Motor neuron (in vitro differentiated cells): ENCODE data around the gene HSPBP1. TPM values are rescaled to one million over a fixed set of nuclear protein-coding genes. Genes with fewer than 3 reads are reported as not detected.
A peak's percentile ranks its signal among the peaks of the same experiment; 100 is the strongest.

Source experiments
- ATAC-seq, 8 experiments: fragments of 200-7000 bp; cut with Tn5 transposase; replicated peaks in 6 of 8; 2 replicates each; pipeline ENCODE4 v1.8.0; 2021; ENCODE audit warnings: mild to moderate bottlenecking in 8 of 8, moderate library complexity in 8 of 8
- H3K27ac ChIP-seq, 2 donors: fragments of 250-450 bp; sonication (Bioruptor Pico); 2 replicates each; pipeline ENCODE4 v1.9.0; 2021; ENCODE audit warnings: antibody characterized with exemption in 2 of 2, mild to moderate bottlenecking in 2 of 2, moderate library complexity in 1 of 2
- H3K4me1 ChIP-seq, 2 donors: fragments of 250-450 bp; sonication (Bioruptor Pico); replicated peaks in 1 of 2; 2 replicates each; pipeline ENCODE4 v1.6.1; 2021; ENCODE audit warnings: antibody characterized with exemption in 2 of 2, mild to moderate bottlenecking in 2 of 2, moderate library complexity in 1 of 2
- H3K4me3 ChIP-seq, 5 donors: fragments of 250-450 bp; sonication (Bioruptor Pico); 2 replicates each; pipeline ENCODE4 v1.9.0; 2021; ENCODE audit warnings: antibody characterized with exemption in 5 of 5, mild to moderate bottlenecking in 5 of 5, moderate library complexity in 4 of 5
- WGBS, 10 experiments: fragments of 450-650 bp; shearing (Covaris generic); methylation state at CpG; one replicate each; pipeline ENCODE4 v1.0.0; 2022; 5-methylcytosine and 5-hydroxymethylcytosine counted together
- in situ Hi-C, 9 experiments: fragments of 400-800 bp; cut with MboI; loops; one replicate each; pipeline ENCODE4 v1.15.0; 2021; ENCODE audit warnings: low sequenced_read_pairs in 9 of 9, low pct_unique_long_range_greater_than_20kb in 2 of 9; ENCODE audit not compliant: unreplicated experiment in 9 of 9
- total RNA-seq, 8 experiments: library from RNA; unstranded; fragments of 300-600 nt; gene quantifications; 2 replicates each; pipeline versions ENCODE4 v1.2.3 to v1.2.4, GENCODE V29; 2022

HSPBP1 gene
- total RNA-seq, 8 experiments from 2014 or later = 20.6 to 37.3 (median 24.5) TPM

DNA sequence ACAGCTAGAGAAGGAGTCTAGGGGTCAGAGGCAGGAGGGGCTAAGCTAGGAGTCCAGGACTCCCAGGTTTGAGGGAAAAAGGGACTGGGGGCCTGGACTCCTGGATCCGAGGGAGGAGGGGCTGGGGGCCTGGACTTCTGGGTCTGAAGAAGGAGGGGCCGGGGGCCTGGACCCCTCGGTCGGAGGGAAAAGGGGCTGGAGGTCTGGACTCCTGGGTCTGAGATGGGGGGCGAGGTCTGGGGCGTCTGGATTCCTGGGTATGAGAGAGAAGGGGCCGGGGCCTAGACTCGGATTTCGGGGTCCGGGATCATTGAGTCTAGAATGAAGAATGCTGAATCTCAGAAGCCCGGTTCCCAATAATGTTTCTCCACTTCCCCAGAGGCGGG is 22.4 kb upstream of the HSPBP1 start:
- Histone ChIP-seq H3K4me3 (no peak overlapping the region), H3K27ac (peak overlapping the region in 1 of 2 donors; percentile 71), H3K4me1 (peaks cover 18% of the 10 kb centered on the region in 2 donors)
- in situ Hi-C loops = no loop called here
- no peak for ATAC-seq
- 100% methylated on average over 2 of the region's 12 CpGs; no CpG with 5 or more reads in 9 of the 10 experiments for whole genome bisulfite sequencing, 10 experiments

DNA sequence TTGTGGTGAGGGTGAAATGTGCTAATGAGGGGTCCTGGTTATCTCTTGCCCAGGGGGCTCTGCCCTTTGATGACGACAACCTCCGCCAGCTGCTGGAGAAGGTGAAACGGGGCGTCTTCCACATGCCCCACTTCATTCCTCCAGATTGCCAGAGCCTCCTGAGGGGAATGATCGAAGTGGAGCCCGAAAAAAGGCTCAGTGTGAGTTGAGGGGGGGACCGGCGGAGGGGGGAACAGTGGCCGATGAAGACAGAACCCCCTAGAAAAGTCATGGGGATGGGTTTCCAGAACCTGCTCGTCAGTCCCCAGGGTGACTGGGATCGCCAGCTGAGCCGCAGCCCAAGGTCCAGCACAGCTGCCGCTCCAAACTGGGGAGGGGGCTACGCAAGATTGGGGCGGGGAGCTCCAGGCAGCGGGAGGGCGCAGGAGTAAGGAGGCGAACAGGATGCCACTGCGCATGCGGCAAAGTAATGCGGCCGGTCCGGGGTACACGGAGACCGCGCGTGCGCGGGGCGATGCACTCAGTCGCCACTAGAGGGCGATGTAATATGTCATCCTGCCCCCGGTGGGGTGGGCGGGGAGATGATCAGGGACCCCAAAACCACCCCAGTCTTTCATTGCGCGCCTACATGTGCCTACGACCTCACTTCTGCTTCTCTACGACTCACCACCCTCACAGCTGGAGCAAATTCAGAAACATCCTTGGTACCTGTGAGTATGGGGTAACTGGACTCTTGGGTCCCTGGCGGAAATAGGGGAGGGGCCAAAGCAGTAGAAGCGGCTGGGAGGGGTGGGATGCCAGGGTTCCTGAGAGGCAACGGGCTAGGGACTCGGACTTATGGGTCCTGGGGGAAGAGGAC is 21.8 kb upstream of the HSPBP1 start:
- 26 to 62% methylated on average over 7 to 10 of the region's 42 CpGs; no CpG with 5 or more reads in 8 of the 10 experiments for WGBS, 10 experiments
- ATAC-seq = peak; percentile 83 to 95 (median 86)
- H3K4me3 ChIP-seq = no peak overlapping the region
- H3K4me1 ChIP-seq = peaks cover 18% of the 10 kb centered on the region in 2 donors
- in situ Hi-C loops = no loop called here
- H3K27ac ChIP-seq = peak overlapping the region; percentile 71 to 77

DNA sequence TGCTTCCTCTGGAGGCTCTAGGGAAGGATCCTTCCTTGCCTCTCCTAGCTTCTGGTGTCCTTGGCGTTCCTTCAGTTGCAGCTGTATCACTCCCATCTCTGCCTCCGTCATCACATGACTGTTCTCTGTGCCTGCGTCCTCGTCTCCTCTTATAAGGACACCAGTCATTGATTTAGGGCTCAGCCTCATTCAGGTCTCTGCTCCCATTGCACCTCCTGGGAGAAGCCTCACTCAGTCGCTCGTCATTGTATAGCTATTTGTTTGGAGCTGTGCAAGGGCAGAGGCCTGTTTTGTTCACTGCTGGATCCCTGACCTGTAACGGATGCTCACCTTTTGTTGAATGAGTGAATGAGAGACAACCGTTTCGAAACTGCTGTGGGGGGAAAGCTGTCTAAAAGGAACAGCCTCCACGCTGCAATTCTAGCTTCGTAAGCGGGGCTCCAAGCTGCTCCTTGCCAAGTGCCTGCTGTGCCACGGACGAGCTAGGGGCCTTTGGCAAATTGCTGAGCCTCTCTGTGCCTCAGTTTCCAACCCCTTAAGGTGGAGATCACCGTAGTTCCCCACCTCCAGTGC is 21.1 kb upstream of the HSPBP1 start:
- peaks cover 18% of the 10 kb centered on the region in 2 donors for H3K4me1 ChIP-seq
- in situ Hi-C loops = no loop called here
- WGBS, 10 experiments = 8 to 83% (median 32%) methylated on average over 1 to 9 of the region's 15 CpGs; no CpG with 5 or more reads in 2 of the 10 experiments
- H3K4me3 ChIP-seq = no peak overlapping the region
- H3K27ac ChIP-seq = peak overlapping the region; percentile 71 to 77
- ATAC-seq = peak in 5 of 8 experiments; percentile 52 to 82 (median 73)

DNA sequence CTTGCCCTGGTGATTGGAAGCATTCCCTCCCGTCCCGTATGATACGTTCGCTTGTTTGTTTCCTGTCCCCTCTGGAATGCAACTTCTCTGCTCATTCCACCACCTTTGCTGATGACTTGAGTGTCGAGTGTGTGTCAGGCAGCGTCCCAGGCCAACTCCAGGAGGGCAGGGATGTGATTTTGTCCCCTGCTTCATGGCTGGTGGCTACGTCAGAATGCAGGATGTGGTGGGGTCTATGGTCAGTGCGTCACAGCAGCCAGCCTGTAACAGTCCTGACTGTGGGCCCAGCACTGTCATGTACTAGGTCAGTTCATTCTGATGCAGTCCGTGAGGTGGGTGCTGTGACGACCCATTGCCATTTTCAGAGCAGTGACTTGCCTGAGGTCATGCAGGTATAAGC is 20.1 kb upstream of the HSPBP1 start:
- H3K27ac ChIP-seq = peak overlapping the region in 1 of 2 donors; percentile 71
- ATAC-seq = no peak
- 20 to 100% (median 98%) methylated on average over 1 to 8 of the region's 10 CpGs; no CpG with 5 or more reads in 6 of the 10 experiments for WGBS, 10 experiments
- peaks cover 18% of the 10 kb centered on the region in 2 donors for H3K4me1 ChIP-seq
- H3K4me3 ChIP-seq = no peak overlapping the region
- in situ Hi-C loops = no loop called here

DNA sequence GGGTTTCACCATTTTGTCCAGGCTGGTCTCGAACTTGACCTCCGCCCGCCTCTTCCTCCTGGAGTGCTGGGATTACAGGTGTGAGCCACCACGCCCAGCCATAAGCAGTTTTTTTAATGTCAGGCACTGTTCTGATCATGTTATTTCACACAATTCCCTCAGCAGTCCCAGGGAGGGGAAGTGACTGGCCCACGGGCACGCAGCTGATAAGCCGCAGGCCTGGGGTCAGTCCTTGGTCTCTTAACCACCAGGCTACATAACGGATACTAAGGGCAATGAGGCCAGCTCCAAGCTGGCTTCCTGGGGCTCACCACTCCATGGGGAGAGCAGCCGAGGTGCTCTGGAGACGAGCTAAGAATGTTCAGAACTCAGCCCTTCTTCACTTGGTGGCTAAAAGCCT is 17.4 kb upstream of the HSPBP1 start:
- Histone ChIP-seq H3K4me1 (peaks cover 18% of the 10 kb centered on the region in 2 donors), H3K4me3 (no peak overlapping the region), H3K27ac (no peak overlapping the region)
- ATAC-seq = no peak
- WGBS, 10 experiments = 83 to 100% (median 96%) methylated on average over 1 to 6 of the region's 10 CpGs; no CpG with 5 or more reads in 6 of the 10 experiments
- in situ Hi-C loops = no loop called here

DNA sequence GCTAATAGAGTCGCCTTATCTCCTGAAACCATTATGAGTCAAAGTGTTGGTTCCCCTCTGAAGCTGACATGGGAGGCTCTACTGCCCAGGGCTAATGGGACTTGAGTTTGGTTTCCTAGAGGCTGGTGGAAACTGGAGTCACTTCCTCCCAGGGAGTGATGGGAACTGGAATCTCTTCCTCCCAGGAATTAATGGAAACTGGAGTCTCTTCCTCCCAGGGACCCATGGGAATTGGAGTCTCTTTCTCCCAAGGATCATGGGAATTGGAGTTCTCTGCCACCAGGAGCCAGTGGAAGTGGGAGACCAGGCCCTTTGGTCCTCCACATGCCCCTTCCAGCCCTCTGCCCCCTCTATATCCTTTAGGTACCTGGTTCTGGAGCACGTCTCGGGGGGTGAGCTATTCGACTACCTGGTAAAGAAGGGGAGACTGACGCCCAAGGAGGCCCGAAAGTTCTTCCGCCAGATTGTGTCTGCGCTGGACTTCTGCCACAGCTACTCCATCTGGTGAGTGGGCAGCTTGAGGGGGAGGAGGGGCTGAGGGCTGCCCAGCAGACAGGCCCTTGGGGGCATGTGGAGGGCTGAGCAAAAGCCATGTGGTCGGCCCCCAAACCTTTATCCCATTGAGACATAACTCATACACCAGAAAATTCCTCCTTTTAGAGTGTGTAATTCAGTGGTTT is 9.3 kb upstream of the HSPBP1 start:
- in situ Hi-C loops = no loop called here

DNA sequence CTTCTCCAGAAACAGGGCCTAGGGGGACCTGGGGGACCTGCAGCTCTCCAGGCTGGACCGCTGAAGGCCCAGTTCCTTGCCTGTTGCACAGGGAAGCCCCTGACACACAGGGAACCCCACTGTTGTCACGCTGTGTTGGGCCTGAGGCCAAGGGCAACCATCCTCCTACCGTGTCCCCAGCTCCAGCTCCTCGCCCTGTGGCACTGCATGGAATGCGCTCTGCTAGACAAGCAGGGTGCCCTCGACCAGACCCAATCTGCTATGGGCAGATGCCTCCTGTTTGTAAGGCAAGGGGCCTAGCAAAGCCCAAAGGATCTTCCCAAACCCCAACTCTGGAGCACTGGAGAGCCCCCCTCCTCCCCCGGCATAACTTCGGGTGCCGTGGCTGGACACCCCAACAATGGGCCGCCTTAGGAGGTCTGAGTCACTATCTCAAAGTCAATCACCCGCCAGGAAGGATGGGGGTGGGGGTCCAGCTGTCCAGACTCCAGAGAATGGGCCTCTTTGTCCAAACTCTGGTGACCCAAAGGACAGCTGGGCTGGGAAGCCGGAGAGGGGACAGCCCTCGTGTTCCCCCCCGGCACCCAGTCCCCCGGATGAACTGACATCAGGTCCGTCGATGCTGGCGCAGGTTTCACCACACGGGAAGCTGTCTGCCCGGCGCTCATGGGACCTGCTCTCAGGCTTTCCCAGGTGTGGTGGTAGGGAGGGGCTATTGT is 7.6 kb upstream of the HSPBP1 start:
- in situ Hi-C loops = no loop called here
- Histone ChIP-seq H3K27ac (no peak overlapping the region), H3K4me1 (peaks cover 10 to 17% of the 10 kb centered on the region in 2 donors), H3K4me3 (no peak overlapping the region)
- ATAC-seq = no peak
- WGBS, 10 experiments = 63 to 97% (median 93%) methylated on average over 3 to 6 of the region's 21 CpGs; no CpG with 5 or more reads in 7 of the 10 experiments

More for the DNA sequence above, 9.3 kb upstream of the HSPBP1 start:
- Histone ChIP-seq H3K27ac (no peak overlapping the region), H3K4me1 (peaks cover 4 to 6% of the 10 kb centered on the region in 2 donors), H3K4me3 (no peak overlapping the region)
- 83 to 100% (median 100%) methylated on average over 1 of the region's 9 CpGs; no CpG with 5 or more reads in 5 of the 10 experiments for WGBS, 10 experiments
- ATAC-seq = peak in 1 of 8 experiments; percentile 45

DNA sequence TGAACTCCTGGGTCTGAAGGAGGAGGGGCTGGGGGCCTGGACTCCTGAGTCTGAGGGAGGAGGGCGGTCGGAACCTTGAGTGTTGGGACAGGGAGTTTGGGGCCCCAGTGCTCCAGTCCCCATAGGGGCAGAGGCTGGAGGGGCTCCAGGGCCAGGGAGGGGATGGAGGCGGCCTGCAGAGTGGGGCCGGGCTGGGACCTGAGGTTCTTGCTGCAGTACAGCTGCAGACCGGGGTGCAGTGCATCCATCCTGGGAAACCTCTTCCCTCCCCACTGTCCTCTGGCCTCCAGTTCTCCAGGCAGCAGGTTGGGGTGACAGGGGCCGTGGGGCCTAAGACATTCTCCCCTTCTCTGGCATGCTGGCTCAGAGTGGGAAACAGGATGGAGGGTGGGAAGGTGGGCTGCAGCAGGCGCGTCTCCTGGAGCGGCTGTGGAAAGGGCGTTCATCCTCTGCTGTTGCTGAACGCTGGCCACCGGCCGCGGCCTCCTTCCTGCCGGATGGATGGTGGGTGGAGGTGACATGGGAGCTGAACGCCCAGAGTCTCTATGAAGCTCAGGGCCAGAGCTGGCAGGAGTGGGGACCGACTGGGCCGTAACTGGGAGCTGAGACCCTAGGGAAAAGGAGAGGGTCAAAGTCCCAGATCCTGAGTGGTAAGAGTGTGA is 5.5 kb upstream of the HSPBP1 start:
- WGBS, 10 experiments = 39 to 92% (median 55%) methylated on average over 2 to 7 of the region's 18 CpGs; no CpG with 5 or more reads in 5 of the 10 experiments
- Histone ChIP-seq H3K4me3 (peak overlapping the region; percentile 91 to 100 (median 100)), H3K27ac (peak overlapping the region; percentile 97 to 98), H3K4me1 (peaks cover 21 to 27% of the 10 kb centered on the region in 2 donors)
- in situ Hi-C loops = no loop called here
- peak in 6 of 8 experiments; percentile 5 to 78 (median 10) for ATAC-seq

DNA sequence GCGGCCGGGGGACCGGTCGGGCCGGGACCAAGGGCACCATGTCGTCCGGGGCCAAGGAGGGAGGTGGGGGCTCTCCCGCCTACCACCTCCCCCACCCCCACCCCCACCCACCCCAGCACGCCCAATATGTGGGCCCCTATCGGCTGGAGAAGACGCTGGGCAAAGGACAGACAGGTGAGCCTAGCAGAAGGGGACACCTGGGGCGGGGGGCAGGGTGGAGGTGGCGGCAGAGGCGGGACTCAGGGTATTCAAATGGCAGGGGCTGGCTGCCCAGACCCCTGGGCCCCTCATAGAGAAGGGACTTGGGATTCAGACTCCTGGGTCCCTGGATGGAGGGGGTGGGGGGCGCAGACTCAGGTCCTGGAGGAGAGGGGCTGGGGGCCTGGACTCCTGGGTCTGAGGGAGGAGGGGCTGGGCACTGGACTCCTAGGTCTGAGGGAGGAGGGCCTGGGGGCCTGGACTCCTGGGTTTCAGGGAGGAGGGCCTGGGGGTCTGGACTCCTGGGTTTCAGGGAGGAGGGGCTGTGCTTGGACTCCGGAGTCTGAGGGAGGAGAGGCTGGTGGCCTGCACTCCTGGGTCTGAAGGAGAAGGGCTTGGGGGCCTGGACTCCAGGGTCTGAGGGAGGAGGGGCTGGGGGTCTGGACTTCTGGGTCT is 4.6 kb upstream of the HSPBP1 start:
- in situ Hi-C loops = no loop called here
- H3K27ac ChIP-seq = peak overlapping the region; percentile 97 to 98

DNA sequence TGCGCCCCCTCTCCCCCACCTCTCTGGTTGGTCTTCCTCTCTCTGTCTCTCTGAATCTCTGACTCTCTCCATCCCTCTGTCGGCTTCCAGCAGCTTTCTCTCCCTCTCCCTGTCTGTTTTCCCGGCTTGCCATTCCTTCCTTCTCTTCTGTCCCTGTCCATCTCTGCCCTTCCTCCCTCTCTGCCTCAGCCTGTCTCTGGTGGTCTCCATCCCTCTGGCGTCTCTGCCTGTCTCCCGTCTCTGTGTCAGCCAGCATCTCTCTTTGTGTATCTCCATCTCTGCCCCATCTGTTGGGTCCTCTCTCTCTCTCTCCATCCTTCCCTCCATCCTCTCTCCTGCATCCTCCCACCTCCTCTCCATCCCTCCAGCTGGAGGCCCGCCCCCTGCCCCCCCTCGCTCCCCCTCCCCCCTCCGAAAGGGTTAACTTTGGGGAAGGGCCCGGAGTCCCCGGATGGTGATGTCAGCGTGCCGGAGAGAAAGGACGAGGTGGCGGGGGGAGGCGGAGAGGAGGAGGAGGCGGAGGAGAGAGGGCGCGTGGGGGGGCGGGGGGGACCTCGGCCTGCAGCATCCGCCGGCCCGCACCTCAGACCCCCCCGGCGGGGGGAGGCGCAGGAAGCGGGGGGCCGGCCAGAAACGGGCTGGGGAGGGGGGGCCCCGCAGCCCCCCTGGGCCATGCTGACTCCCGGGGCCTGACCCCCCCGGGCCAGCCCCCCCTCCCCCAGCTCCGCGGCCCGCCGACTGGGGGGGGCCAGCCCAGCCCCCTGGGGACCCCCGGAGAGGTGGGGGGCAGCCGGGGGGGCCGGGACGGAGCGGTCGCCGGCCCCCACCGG is 3.9 kb upstream of the HSPBP1 start, which contains the start of gene BRSK1:
Gene BRSK1 (plus strand): TSS at position 450 of the 830 bp plus-strand sequence. CDS start 446 bp downstream, outside the sequence.
- H3K4me1 ChIP-seq = peaks cover 23 to 29% of the 10 kb centered on the region in 2 donors
- peak in 6 of 8 experiments; percentile 5 to 10 (median 6) for ATAC-seq
- H3K27ac ChIP-seq = peak within 1 kb of the TSS; percentile 97 to 98

More for the DNA sequence above, 4.6 kb upstream of the HSPBP1 start:
- WGBS, 10 experiments = no CpG with 5 or more reads among the region's 16 CpGs
- Histone ChIP-seq H3K4me3 (peak overlapping the region; percentile 91 to 100 (median 100)), H3K4me1 (peaks cover 21 to 27% of the 10 kb centered on the region in 2 donors)
- no peak for ATAC-seq

DNA sequence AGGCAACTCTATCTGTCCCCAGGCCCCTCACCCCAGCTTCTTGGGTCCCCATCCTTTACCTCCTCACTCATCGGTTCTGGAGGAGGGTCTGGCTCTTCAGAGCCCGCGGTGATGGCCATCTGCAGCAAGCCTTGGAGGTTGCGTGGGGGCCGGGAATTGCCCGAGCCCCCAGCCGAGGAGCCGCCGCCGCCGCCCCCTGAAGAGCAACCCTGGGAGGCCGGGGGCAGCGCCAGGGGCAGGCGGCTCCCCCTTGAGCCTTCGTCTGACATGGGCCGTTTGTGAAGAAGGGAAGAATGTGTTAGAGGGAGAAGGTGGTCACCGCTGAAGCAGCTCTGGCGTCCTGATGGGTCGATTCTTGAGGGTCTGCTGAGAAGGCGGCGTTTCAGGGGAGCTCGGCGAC is 570 bp downstream of the HSPBP1 start:
- peak in 3 of 8 experiments; percentile 1 to 10 (median 7) for ATAC-seq
- 0% methylated on average over 2 to 3 of the region's 23 CpGs; no CpG with 5 or more reads in 8 of the 10 experiments for WGBS, 10 experiments

More for the DNA sequence above, 3.9 kb upstream of the HSPBP1 start, which contains the start of gene BRSK1:
- H3K4me3 ChIP-seq = peak within 1 kb of the TSS; percentile 91 to 100 (median 100)
- WGBS, 10 experiments = 0 to 40% (median 18%) methylated on average over 1 to 2 of the region's 44 CpGs; no CpG with 5 or more reads in 6 of the 10 experiments
- in situ Hi-C loops = no loop called here

More for the DNA sequence above, 570 bp downstream of the HSPBP1 start:
- Histone ChIP-seq H3K4me1 (peaks cover 22 to 37% of the 10 kb centered on the region in 2 donors), H3K4me3 (peak overlapping the region; percentile 52 to 63 (median 54)), H3K27ac (peak overlapping the region; percentile 70 to 95)
- in situ Hi-C loops = no loop called here
